IMR-90 (cell line): ENCODE results near the gene ERN1. TPM values are rescaled to one million over a fixed set of nuclear protein-coding genes. Genes with fewer than 3 reads are reported as not detected.

Experiments
- ATAC-seq: fragments of 200-7000 bp; cut with Tn5 transposase; 2 replicates; pipeline ENCODE4 v1.9.1; 2020; ENCODE audit warnings: low read depth, mild to moderate bottlenecking, moderate library complexity
- BruUV-seq: library from RNA; stranded (reverse); fragments of 400-500 nt; replicated peaks from 2 replicates; lab custom pipeline; 2021; lab: Mats Ljungman, UMichigan
- CTCF ChIA-PET: fragments of 300-600 bp; formaldehyde crosslinking; extraction: SDS; loops from one replicate; lab custom pipeline; 2021; ENCODE audit warnings: antibody characterized with exemption; lab: Yijun Ruan, JAX
- POLR2A ChIA-PET: fragments of 300-600 bp; sonication (Branson Sonifier 250); formaldehyde crosslinking; loops from one replicate; lab custom pipeline; 2022; ENCODE audit warnings: antibody characterized with exemption; ENCODE audit not compliant: unreplicated experiment; lab: Charles Lee
- DNase-seq: peaks from one replicate; pipeline ENCODE4 v3.0.0; 2013
- H2AFZ ChIP-seq: replicated peaks from 2 replicates; pipeline ENCODE3; 2013; ENCODE audit warnings: low read length, mild to moderate bottlenecking; ENCODE audit not compliant: poor library complexity
- H2AK5ac ChIP-seq: 2 replicates; pipeline ENCODE4 v1.6.1; 2013; ENCODE audit warnings: low read depth, low read length, inconsistent platforms
- H2AK9ac ChIP-seq: replicated peaks from 2 replicates; pipeline ENCODE3; 2013; ENCODE audit warnings: mild to moderate bottlenecking, low read depth, low read length, moderate library complexity; ENCODE audit not compliant: poor library complexity
- H2BK120ac ChIP-seq: 2 replicates; pipeline ENCODE4 v1.6.1; 2013; ENCODE audit warnings: low read depth, low read length, inconsistent platforms
- H2BK15ac ChIP-seq: 3 replicates; pipeline ENCODE4 v1.6.1; 2013; ENCODE audit warnings: low read depth, low read length, inconsistent platforms
- H2BK20ac ChIP-seq: 2 replicates; pipeline ENCODE4 v1.6.1; 2013; ENCODE audit warnings: low read depth, mild to moderate bottlenecking, inconsistent platforms, low read length, moderate library complexity
- H2BK5ac ChIP-seq: 2 replicates; pipeline ENCODE4 v1.6.1; 2013; ENCODE audit warnings: mild to moderate bottlenecking, low read depth, low read length, inconsistent platforms; ENCODE audit not compliant: poor library complexity, severe bottlenecking
- H3K14ac ChIP-seq: replicated peaks from 2 replicates; pipeline ENCODE4 v1.6.1; 2013; ENCODE audit warnings: low read depth, low read length, inconsistent platforms
- H3K18ac ChIP-seq: 2 replicates; pipeline ENCODE4 v1.6.1; 2013; ENCODE audit warnings: low read depth, low read length, control low read depth
- H3K23ac ChIP-seq: 2 replicates; pipeline ENCODE4 v1.6.1; 2013; ENCODE audit warnings: low read depth, low read length, inconsistent platforms
- H3K27ac ChIP-seq: 2 replicates; pipeline ENCODE4 v1.5.1; 2013; ENCODE audit warnings: mild to moderate bottlenecking, control low read depth, low read length; ENCODE audit not compliant: insufficient read depth
- H3K27me3 ChIP-seq: 2 replicates; pipeline ENCODE4 v1.6.1; 2013; ENCODE audit warnings: low read length; ENCODE audit not compliant: control insufficient read depth, insufficient read depth
- H3K36me3 ChIP-seq: 2 replicates; pipeline ENCODE4 v1.6.1; 2013; ENCODE audit warnings: low read length, mixed read lengths; ENCODE audit not compliant: control insufficient read depth, insufficient read depth
- H3K4ac ChIP-seq: 2 replicates; pipeline ENCODE4 v1.6.1; 2013; ENCODE audit warnings: low read depth, low read length, inconsistent platforms
- H3K4me1 ChIP-seq: 2 replicates; pipeline ENCODE4 v1.6.1; 2013; ENCODE audit warnings: low read length, mixed read lengths; ENCODE audit not compliant: control insufficient read depth, insufficient read depth
- H3K4me2 ChIP-seq: 2 replicates; pipeline ENCODE4 v1.6.1; 2013; ENCODE audit warnings: low read depth, mild to moderate bottlenecking, control low read depth, low read length, moderate library complexity
- H3K4me3 ChIP-seq: 2 replicates; pipeline ENCODE4 v1.5.1; 2013; ENCODE audit warnings: low read depth, mild to moderate bottlenecking, control low read depth, low read length, moderate library complexity; ENCODE audit not compliant: insufficient read depth
- H3K56ac ChIP-seq: 2 replicates; pipeline ENCODE4 v1.6.1; 2013; ENCODE audit warnings: low read length, inconsistent platforms; ENCODE audit not compliant: insufficient read depth; ENCODE audit errors: extremely low read depth
- H3K79me1 ChIP-seq, 2 experiments: 2 replicates each; pipeline ENCODE4 v1.6.1; 2013; ENCODE audit warnings: low read length in 2 of 2, inconsistent platforms in 1 of 2, low read depth in 1 of 2
- H3K9ac ChIP-seq: 2 replicates; pipeline ENCODE4 v1.6.1; 2013; ENCODE audit warnings: low read depth, low read length, control low read depth
- H3K9me1 ChIP-seq: 2 replicates; pipeline ENCODE4 v1.6.1; 2013; ENCODE audit warnings: low read length, inconsistent platforms; ENCODE audit not compliant: insufficient read depth
- H3K9me3 ChIP-seq: 2 replicates; pipeline ENCODE4 v1.6.1; 2013; ENCODE audit warnings: low read length; ENCODE audit not compliant: control insufficient read depth, insufficient read depth
- H4K20me1 ChIP-seq: 2 replicates; pipeline ENCODE4 v1.6.1; 2013; ENCODE audit warnings: low read length, inconsistent platforms; ENCODE audit not compliant: insufficient read depth
- H4K5ac ChIP-seq: 2 replicates; pipeline ENCODE4 v1.6.1; 2013; ENCODE audit warnings: mild to moderate bottlenecking, low read depth, low read length, control low read depth
- H4K8ac ChIP-seq, 2 experiments: 2 replicates each; pipeline ENCODE4 v1.6.1; 2013; ENCODE audit warnings: low read depth in 2 of 2, low read length in 2 of 2, control low read depth in 1 of 2, inconsistent platforms in 1 of 2
- H4K91ac ChIP-seq: 2 replicates; pipeline ENCODE4 v1.6.1; 2013; ENCODE audit warnings: low read depth, low read length, inconsistent platforms; ENCODE audit not compliant: insufficient read depth
- BHLHE40 ChIP-seq: fragments of 150-350 bp; IDR thresholded peaks from 2 replicates; pipeline ENCODE4 v1.6.1; 2016; ENCODE audit warnings: mild to moderate bottlenecking, low read depth, low read length
- CEBPB ChIP-seq: IDR thresholded peaks from 2 replicates; pipeline ENCODE4 v1.6.1; 2012; ENCODE audit warnings: low read depth, low read length, improper control_type of control experiment
- CHD1 ChIP-seq: IDR thresholded peaks from 2 replicates; pipeline ENCODE4 v1.6.1; 2012; ENCODE audit warnings: low read depth, low read length, improper control_type of control experiment
- FOS ChIP-seq: fragments of 150-350 bp; IDR thresholded peaks from 2 replicates; pipeline ENCODE4 v1.6.1; 2016; ENCODE audit warnings: low read depth, low read length
- MAFK ChIP-seq: IDR thresholded peaks from 2 replicates; pipeline ENCODE4 v1.6.1; 2012; ENCODE audit warnings: low read depth, low read length, improper control_type of control experiment
- MAZ ChIP-seq: IDR thresholded peaks from 2 replicates; pipeline ENCODE4 v1.6.1; 2012; ENCODE audit warnings: low read depth, mild to moderate bottlenecking, low read length, improper control_type of control experiment, moderate library complexity, borderline replicate concordance
- NFE2L2 ChIP-seq: fragments of 150-350 bp; IDR thresholded peaks from 2 replicates; pipeline ENCODE4 v1.6.1; 2016; ENCODE audit warnings: low read depth, mild to moderate bottlenecking, low read length
- POLR2A ChIP-seq: IDR thresholded peaks from 2 replicates; pipeline ENCODE4 v1.6.1; 2012; ENCODE audit warnings: mild to moderate bottlenecking, low read depth, low read length
- RAD21 ChIP-seq: IDR thresholded peaks from 2 replicates; pipeline ENCODE4 v1.6.1; 2012; ENCODE audit warnings: low read length, improper control_type of control experiment
- RCOR1 ChIP-seq: IDR thresholded peaks from 2 replicates; pipeline ENCODE4 v1.6.1; 2012; ENCODE audit warnings: mild to moderate bottlenecking, low read length, improper control_type of control experiment; ENCODE audit not compliant: insufficient replicate concordance
- RFX5 ChIP-seq: IDR thresholded peaks from 2 replicates; pipeline ENCODE4 v1.8.0; 2012; ENCODE audit warnings: low read depth, mild to moderate bottlenecking, low read length, moderate library complexity
- SMC3 ChIP-seq: fragments of 150-350 bp; IDR thresholded peaks from 2 replicates; pipeline ENCODE4 v1.6.1; 2016; ENCODE audit warnings: low read depth, mild to moderate bottlenecking, antibody characterized with exemption, low read length, moderate library complexity
- WGBS, 2 experiments: methylation state at CpG; one replicate each; pipeline versions ENCODE4 v1.1.5 to v1.1.7; 2013; ENCODE audit warnings: missing lambda C conversion rate in 2 of 2; ENCODE audit not compliant: insufficient read length in 1 of 2; ENCODE audit errors: extremely low coverage in 2 of 2; 5-methylcytosine and 5-hydroxymethylcytosine counted together
- dilution Hi-C: fragments of 300-500 bp; cut with HindIII; formaldehyde crosslinking; loops from one replicate; pipeline ENCODE4 v1.14.3; 2018; ENCODE audit warnings: low sequenced_read_pairs; ENCODE audit not compliant: unreplicated experiment
- in situ Hi-C: fragments of 300-500 bp; cut with MboI; formaldehyde crosslinking; loops from 3 replicates; pipeline ENCODE4 v1.14.3; 2019; ENCODE audit warnings: low sequenced_read_pairs, inconsistent platforms, mixed read lengths
- intact Hi-C: fragments of 100-400 bp; cut with micrococcal nuclease; formaldehyde crosslinking; loops from 2 replicates; pipeline ENCODE4 v1.10.0; 2022
- polyA plus RNA-seq, 3 experiments: library from polyadenylated mRNA; depleted of rRNA; stranded (reverse); fragments of >200 nt; gene quantifications; 2 replicates each; pipeline ENCODE4 v1.2.3, GENCODE V29; 2012; ENCODE audit warnings: low replicate concordance in 1 of 3
- total RNA-seq: library from RNA; depleted of rRNA; stranded (reverse); fragments of >200 nt; gene quantifications from 2 replicates; pipeline ENCODE4 v1.2.3, GENCODE V29; 2012
- TF ChIP-seq, protein P1 (sequence below): fragments of 150-350 bp; IDR thresholded peaks from 2 replicates; pipeline ENCODE4 v1.6.1; 2016; ENCODE audit warnings: low read depth, mild to moderate bottlenecking, low read length, moderate library complexity, borderline replicate concordance
- TF ChIP-seq, protein P2 (sequence below): conservative IDR thresholded peaks from 2 replicates; pipeline ENCODE4 v1.5.1; 2012; ENCODE audit warnings: mild to moderate bottlenecking, low read depth, low read length, improper control_type of control experiment
- TF ChIP-seq, protein P3 (sequence below): fragments of 150-350 bp; IDR thresholded peaks from 2 replicates; pipeline ENCODE4 v1.6.1; 2017; ENCODE audit warnings: mild to moderate bottlenecking, antibody characterized with exemption, low read length, low read depth

The ERN1 gene
- total and polyA plus RNA-seq, 2 of the 4 experiments (the other 2 are of a cell fraction), result 2.7 to 4.1 TPM

DNA sequence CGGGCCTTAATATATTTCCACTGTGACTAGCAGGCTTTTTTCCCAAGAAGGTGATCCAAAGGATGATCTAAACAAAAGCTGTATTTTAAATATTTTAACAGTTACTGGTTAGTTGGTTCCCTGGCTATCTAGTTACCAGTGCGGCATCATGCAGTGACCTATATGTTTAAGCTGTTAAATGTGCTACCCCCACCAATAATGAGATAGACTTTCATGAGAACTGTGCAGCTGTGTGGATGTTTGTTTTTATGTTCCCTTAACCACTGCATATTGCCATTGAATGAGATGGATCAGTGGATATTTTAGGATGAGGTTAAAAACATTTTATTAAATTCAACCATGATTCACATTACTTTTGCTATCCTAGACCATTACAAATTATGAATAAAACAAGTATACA is 16.9 kb downstream of the ERN1 start:
- no peak overlapping the region for H2AK5ac ChIP-seq
- BruUV-seq, result no TSS peak
- no peak overlapping the region for H2BK15ac ChIP-seq
- POLR2A ChIA-PET, result no interaction called here
- no peak overlapping the region for H3K56ac ChIP-seq
- dilution Hi-C loops, result no loop called here
- H3K4ac ChIP-seq, result no peak overlapping the region
- H4K20me1 ChIP-seq, result peaks cover 6% of the 10 kb centered on the region; the same call in 1 of the 2 replicates
- no peak overlapping the region for H2BK5ac ChIP-seq
- no peak overlapping the region for H4K8ac ChIP-seq
- peaks cover 14% of the 10 kb centered on the region for H3K4me1 ChIP-seq
- no peak overlapping the region for H3K27ac ChIP-seq
- no CpG with 5 or more reads among the region's 2 CpGs for WGBS, 2 experiments
- no peak overlapping the region for H2AK9ac ChIP-seq
- H2BK120ac ChIP-seq, result no peak overlapping the region
- no peak overlapping the region for H4K91ac ChIP-seq
- H4K5ac ChIP-seq, result no peak overlapping the region
- CTCF ChIA-PET, result interaction anchor here (1.3 kb wide), 1 partner anchor 34 kb away, joined by 4 read pairs; no protein-coding TSS in a partner anchor
- H3K23ac ChIP-seq, result no peak overlapping the region
- in situ Hi-C loops, result no loop called here
- intact Hi-C loops, result no loop called here
- H3K9me3 ChIP-seq, result no peaks in the 10 kb centered on the region
- TF ChIP-seq MAFK (no peak), SMC3 (no peak), RCOR1 (no peak), FOS (no peak), CEBPB (no peak), NFE2L2 (no peak), POLR2A (no peak), CHD1 (no peak), RFX5 (no peak), BHLHE40 (no peak), MAZ (no peak), RAD21 (no peak)
- TF ChIP-seq, protein P1, sequence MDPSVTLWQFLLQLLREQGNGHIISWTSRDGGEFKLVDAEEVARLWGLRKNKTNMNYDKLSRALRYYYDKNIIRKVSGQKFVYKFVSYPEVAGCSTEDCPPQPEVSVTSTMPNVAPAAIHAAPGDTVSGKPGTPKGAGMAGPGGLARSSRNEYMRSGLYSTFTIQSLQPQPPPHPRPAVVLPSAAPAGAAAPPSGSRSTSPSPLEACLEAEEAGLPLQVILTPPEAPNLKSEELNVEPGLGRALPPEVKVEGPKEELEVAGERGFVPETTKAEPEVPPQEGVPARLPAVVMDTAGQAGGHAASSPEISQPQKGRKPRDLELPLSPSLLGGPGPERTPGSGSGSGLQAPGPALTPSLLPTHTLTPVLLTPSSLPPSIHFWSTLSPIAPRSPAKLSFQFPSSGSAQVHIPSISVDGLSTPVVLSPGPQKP, result no peak
- TF ChIP-seq, protein P2, sequence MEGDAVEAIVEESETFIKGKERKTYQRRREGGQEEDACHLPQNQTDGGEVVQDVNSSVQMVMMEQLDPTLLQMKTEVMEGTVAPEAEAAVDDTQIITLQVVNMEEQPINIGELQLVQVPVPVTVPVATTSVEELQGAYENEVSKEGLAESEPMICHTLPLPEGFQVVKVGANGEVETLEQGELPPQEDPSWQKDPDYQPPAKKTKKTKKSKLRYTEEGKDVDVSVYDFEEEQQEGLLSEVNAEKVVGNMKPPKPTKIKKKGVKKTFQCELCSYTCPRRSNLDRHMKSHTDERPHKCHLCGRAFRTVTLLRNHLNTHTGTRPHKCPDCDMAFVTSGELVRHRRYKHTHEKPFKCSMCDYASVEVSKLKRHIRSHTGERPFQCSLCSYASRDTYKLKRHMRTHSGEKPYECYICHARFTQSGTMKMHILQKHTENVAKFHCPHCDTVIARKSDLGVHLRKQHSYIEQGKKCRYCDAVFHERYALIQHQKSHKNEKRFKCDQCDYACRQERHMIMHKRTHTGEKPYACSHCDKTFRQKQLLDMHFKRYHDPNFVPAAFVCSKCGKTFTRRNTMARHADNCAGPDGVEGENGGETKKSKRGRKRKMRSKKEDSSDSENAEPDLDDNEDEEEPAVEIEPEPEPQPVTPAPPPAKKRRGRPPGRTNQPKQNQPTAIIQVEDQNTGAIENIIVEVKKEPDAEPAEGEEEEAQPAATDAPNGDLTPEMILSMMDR, result no peak
- TF ChIP-seq, protein P3, sequence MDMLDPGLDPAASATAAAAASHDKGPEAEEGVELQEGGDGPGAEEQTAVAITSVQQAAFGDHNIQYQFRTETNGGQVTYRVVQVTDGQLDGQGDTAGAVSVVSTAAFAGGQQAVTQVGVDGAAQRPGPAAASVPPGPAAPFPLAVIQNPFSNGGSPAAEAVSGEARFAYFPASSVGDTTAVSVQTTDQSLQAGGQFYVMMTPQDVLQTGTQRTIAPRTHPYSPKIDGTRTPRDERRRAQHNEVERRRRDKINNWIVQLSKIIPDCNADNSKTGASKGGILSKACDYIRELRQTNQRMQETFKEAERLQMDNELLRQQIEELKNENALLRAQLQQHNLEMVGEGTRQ, result no peak
- H3K27me3 ChIP-seq, result no peaks in the 10 kb centered on the region
- peak; percentile 69 for DNase-seq
- peaks cover 21% of the 10 kb centered on the region for H3K9me1 ChIP-seq
- peaks cover 32 to 57% of the 10 kb centered on the region in 2 experiments for H3K79me1 ChIP-seq
- H3K4me2 ChIP-seq, result no peak overlapping the region
- no peak overlapping the region for H3K9ac ChIP-seq
- H3K18ac ChIP-seq, result no peak overlapping the region
- peak; percentile 27; the same call in 1 of the 2 replicates for ATAC-seq
- no peak overlapping the region for H3K4me3 ChIP-seq
- H2BK20ac ChIP-seq, result no peak overlapping the region
- no peak overlapping the region for H2AFZ ChIP-seq
- H3K36me3 ChIP-seq, result no peaks in the 10 kb centered on the region
- peak overlapping the region; percentile 40 for H3K14ac ChIP-seq
